ENCODE data around the gene PAPPA. TPM values are rescaled to one million over a fixed set of nuclear protein-coding genes. Genes with fewer than 3 reads are reported as not detected.

The PAPPA gene
- total RNA-seq, 1 experiment from 2014 or later, result 0.17 TPM

GRCh38 chr9:116395699-116396037, 242.1 kb downstream of the PAPPA start:
- Histone ChIP-seq H3K9ac (ENCODE audit: extremely low read depth, insufficient read length, low read length) (no peak overlapping the region), H3K23me2 (ENCODE audit: insufficient read length, low read depth, low read length, poor library complexity, severe bottlenecking) (no peaks in the 10 kb centered on the region), H3K9me3 (ENCODE audit: control insufficient read depth, low read depth, low read length) (no peaks in the 10 kb centered on the region), H3T11ph (ENCODE audit: low read length) (no peak overlapping the region), H2BK20ac (ENCODE audit: low read depth, low read length, poor library complexity, severe bottlenecking) (no peak overlapping the region), H3K56ac (ENCODE audit: insufficient read length, low read depth, low read length) (no peak overlapping the region), H4K91ac (ENCODE audit: insufficient read length, low read depth, low read length) (no peak overlapping the region), H2BK5ac (ENCODE audit: insufficient read length, low read length) (no peak overlapping the region), H4K5ac (ENCODE audit: insufficient read length, low read depth, low read length) (no peak overlapping the region), H2BK120ac (ENCODE audit: low read depth, low read length, poor library complexity, severe bottlenecking) (no peak overlapping the region), H2BK15ac (ENCODE audit: low read depth, low read length) (no peak overlapping the region), H3K14ac (ENCODE audit: insufficient read depth, low read length) (no peak overlapping the region), H3K27ac (ENCODE audit: insufficient read length, low read depth, low read length) (no peak overlapping the region), H4K8ac (replicated peaks; ENCODE audit: insufficient read length, low read depth, low read length) (no peak overlapping the region), H2BK12ac (ENCODE audit: insufficient read length, low read depth, low read length) (no peak overlapping the region), H3K23ac (ENCODE audit: insufficient read length, low read depth, low read length) (no peak overlapping the region), H3K79me2 (ENCODE audit: insufficient read depth, low read length) (no peaks in the 10 kb centered on the region), H3K18ac (ENCODE audit: insufficient read length, low read depth, low read length) (no peak overlapping the region), H3K4me1 (ENCODE audit: insufficient read depth, low read length) (no peaks in the 10 kb centered on the region), H2AK5ac (ENCODE audit: insufficient read length, low read length) (no peak overlapping the region), H2AFZ (ENCODE audit: low read length) (no peak overlapping the region), H4K20me1 (ENCODE audit: control insufficient read depth, insufficient read depth, insufficient read length) (no peaks in the 10 kb centered on the region), H3K4ac (ENCODE audit: low read depth, low read length) (no peak overlapping the region), H3K4me2 (ENCODE audit: insufficient read depth, insufficient read length, low read length) (no peak overlapping the region), H3K27me3 (ENCODE audit: insufficient read depth, low read length) (no peaks in the 10 kb centered on the region), H3K79me1 (ENCODE audit: insufficient read depth, low read depth, low read length, poor library complexity, severe bottlenecking) (no peaks in the 10 kb centered on the region)
- Mint-ChIP-seq H3K4me3 (no peak overlapping the region), H3K27ac (no peak overlapping the region), H3K4me1 (peaks cover 8% of the 10 kb centered on the region in 2 experiments; a peak in 3 of 4 replicates), H3K36me3 (ENCODE audit: insufficient read depth in 1 of 3, low read depth in 3 of 3) (no peaks in the 10 kb centered on the region), H3K9me3 (no peaks in the 10 kb centered on the region), H3K27me3 (ENCODE audit: low read depth) (no peaks in the 10 kb centered on the region)
- no peak for TF ChIP-seq CTCF (conservative IDR thresholded peaks at IDR 0.05)
- no peak for DNase-seq
- no CpG with 5 or more reads among the region's 3 CpGs for WGBS (ENCODE audit: extremely low coverage, insufficient read length, low lambda C conversion rate)

Data from H9 (cell line).